ENCODE results near the gene CTNNA2. TPM values are rescaled to one million over a fixed set of nuclear protein-coding genes. Genes with fewer than 3 reads are reported as not detected.

CTNNA2 gene
- total RNA-seq, 1 donor from 2014 or later = not detected

- DNase-seq (ENCODE audit: extremely low read depth, low read depth, low spot score) = no peak
Observed at GRCh38 chr2:80244905-80245584, 732.2 kb downstream of the CTNNA2 start.

- no peak for DNase-seq (ENCODE audit: extremely low read depth, low read depth, low spot score)
Observed at GRCh38 chr2:80246534-80246933, 733.7 kb downstream of the CTNNA2 start.

DNA sequence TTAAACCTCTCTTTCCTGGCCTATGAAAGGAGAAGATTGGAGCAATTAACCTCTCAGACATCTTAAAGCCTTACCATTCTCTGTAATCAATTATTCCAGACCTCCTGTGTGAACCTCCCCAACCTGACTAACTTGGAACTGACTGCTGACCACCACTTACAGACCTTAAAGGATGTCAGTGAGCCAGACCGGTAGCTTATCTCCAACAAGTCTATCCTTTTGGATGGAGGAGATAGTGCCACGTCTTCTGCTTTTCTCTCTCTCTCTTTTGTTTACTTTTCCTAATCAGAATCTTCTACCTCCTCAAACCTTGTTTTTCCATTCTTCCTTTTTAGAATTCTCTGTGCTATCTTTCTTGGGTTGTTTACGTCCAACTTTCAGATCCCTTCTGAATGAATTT is 734.5 kb downstream of the CTNNA2 start:
- DNase-seq (ENCODE audit: extremely low read depth, low read depth, low spot score) = no peak

DNA sequence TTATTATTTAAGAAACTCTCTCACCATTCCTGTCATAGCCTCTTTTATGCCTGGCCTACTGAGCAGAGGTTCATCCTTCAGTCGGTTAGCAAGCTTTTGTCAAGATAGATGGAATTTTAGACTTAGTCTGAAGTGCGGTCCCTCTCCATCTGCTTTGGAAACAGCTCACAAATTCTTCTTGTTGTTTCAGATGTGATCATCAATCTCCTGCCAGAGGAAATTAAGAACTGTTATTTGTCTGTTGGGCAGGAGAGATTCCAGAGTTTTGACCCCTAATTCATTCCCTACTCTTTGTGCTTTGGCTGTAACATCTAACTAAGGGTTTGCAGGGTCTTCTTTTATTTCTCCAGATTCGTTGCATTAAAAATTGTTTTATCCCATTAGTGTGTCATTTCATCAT is 735.3 kb downstream of the CTNNA2 start:
- no peak for DNase-seq (ENCODE audit: extremely low read depth, low read depth, low spot score)

DNA sequence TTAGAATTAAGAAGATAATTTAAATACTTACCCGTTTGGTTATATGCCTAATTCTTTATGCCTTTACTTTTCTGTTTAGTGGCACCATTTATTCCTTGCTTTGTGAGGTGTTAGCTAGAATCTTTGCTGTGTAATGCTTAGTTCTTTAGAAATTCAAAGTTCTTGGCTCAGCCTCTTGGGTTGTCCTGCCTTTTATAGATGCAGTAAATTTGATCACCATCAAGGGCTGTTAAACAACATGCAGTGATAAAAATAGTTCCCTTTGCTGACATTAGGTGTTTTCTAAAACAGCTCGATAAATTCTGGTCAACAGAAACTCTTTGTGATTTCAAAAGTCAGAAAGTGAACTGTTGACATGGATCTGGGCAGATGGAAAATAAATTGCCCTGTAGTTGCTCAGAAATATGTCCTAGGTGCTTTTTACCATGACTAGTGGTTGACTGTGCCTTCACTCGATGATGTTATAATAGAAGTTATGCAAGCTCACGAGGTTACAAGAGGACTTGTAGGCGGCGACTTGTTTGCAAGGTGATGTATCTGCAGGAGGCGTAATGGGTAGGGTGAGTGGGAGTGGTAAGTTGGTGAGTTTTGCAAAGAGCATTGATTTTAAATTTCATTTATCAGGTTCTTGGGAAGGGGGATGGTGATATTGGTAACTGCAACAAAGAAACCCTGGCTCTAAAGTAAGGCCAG is 739.6 kb downstream of the CTNNA2 start:
- no peak for DNase-seq (ENCODE audit: extremely low read depth, low read depth, low spot score)

DNA sequence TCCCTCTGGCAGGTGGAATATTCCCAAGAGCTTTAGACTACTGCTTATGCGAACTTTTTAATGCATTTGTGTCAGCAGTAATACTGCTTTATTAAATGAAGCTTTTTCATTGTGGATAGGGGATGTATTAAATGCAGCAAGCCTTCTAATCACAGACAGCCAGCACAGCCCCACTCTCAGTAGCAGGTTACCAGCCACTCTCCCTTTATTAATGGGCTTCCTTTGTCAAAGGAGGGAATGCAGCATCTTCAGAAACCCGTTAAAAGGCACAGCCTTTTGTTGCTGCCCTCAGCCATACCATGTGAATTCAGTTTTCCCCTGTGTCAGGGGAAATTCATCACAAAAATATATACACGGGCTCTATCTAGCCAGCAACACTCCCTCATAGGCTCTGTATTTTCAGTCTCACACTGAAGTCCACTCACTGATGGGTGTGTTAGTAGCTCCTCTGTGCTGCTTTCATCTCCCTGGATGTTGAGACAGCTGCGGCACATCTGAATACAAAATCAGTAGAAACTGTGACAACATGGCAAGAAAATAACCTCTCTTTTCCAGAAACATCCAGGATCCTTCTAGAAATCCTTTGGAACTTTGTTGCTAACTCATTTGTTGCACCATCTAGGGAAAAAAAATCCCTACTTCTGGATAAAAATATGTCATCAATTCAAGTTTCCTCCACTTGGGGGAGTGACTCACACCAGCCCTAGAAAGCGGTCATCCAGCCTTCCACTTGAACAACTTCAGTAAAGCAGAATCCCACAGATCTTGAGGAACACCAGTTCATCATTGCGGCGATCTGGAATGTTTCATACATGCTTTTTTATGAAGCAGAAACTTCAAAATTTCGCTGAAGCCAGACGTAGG is 743.3 kb downstream of the CTNNA2 start:
- DNase-seq (ENCODE audit: extremely low read depth, low read depth, low spot score) = no peak

DNA sequence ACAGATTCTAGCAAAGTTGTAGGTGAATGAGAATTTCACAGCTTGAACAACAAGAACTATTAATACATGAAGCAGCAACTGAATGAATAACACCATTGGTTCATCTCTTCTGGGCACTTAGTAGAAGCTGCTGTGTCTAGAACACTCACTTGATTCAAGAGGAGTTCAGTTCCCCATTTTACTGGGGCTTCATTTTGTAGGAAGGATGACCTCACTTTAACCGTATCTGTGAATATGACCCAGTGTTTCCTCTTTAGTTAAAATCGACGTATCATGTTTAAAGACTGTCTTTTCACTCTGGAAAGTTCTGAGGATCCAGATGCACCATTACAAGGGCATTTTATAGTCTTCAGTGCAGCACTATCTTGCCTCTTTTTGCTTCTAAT is 743.9 kb downstream of the CTNNA2 start:
- no peak for DNase-seq (ENCODE audit: extremely low read depth, low read depth, low spot score)

- DNase-seq (ENCODE audit: extremely low read depth, low read depth, low spot score) = no peak
Observed at GRCh38 chr2:80257450-80257849, 744.6 kb downstream of the CTNNA2 start.

GRCh38 chr2:80258341-80258740 is 745.5 kb downstream of the CTNNA2 start:
- DNase-seq (ENCODE audit: extremely low read depth, low read depth, low spot score) = no peak

GRCh38 chr2:80258793-80259192 is 745.9 kb downstream of the CTNNA2 start:
- no peak for DNase-seq (ENCODE audit: extremely low read depth, low read depth, low spot score)

GRCh38 chr2:80259292-80259691 is 746.4 kb downstream of the CTNNA2 start:
- no peak for DNase-seq (ENCODE audit: extremely low read depth, low read depth, low spot score)

GRCh38 chr2:80266231-80266630 is 753.4 kb downstream of the CTNNA2 start:
- DNase-seq (ENCODE audit: extremely low read depth, low read depth, low spot score) = no peak

GRCh38 chr2:80269806-80270205 is 757.0 kb downstream of the CTNNA2 start:
- no peak for DNase-seq (ENCODE audit: extremely low read depth, low read depth, low spot score)

- no peak for DNase-seq (ENCODE audit: extremely low read depth, low read depth, low spot score)
Observed at GRCh38 chr2:80280598-80280997, 767.7 kb downstream of the CTNNA2 start.

GRCh38 chr2:80281049-80281448 is 768.2 kb downstream of the CTNNA2 start:
- no peak for DNase-seq (ENCODE audit: extremely low read depth, low read depth, low spot score)

GRCh38 chr2:80288576-80288975 is 775.7 kb downstream of the CTNNA2 start:
- no peak for DNase-seq (ENCODE audit: extremely low read depth, low read depth, low spot score)

GRCh38 chr2:80291656-80292055 is 778.8 kb downstream of the CTNNA2 start:
- no peak for DNase-seq (ENCODE audit: extremely low read depth, low read depth, low spot score)

- DNase-seq (ENCODE audit: extremely low read depth, low read depth, low spot score) = no peak
Observed at GRCh38 chr2:80292474-80292873, 779.6 kb downstream of the CTNNA2 start.

DNA sequence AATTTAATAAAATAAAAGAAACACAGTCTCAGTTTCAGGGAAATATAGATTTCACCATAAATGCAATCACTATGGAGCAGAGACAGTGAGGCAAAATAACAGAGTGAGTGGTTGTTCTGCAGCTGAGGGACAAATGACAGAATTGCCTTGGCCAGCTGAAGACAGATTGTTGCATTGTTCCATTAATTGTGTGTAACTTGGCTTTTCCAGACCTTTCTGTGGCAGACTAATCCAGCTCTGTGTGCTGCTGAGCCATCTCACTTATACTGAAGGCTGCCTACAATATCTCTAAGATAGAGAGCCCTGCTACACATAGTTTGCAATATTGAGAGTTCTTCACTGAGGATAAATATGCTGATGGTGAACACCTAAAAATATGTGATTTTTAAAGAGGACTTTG is 780.2 kb downstream of the CTNNA2 start:
- DNase-seq (ENCODE audit: extremely low read depth, low read depth, low spot score) = no peak

DNA sequence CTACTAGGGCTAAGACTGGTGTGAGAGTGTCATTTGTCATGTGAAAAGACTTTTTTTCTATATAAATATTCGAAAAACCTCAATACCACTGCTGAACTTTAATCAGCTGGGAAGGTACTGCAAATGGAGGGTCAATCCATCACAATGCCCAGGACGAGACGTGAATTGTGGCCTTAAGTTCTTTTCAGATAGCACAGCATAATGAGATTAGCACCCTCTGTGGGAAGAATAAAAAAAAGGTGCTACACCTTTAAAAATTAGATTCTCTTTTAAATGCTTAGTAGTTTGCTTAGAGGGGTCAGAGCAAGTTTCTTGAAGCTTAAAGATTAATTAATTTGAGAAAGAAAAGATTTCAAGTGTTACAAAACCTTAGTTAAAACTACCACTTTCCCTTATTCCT is 786.1 kb downstream of the CTNNA2 start:
- DNase-seq (ENCODE audit: extremely low read depth, low read depth, low spot score) = no peak

DNA sequence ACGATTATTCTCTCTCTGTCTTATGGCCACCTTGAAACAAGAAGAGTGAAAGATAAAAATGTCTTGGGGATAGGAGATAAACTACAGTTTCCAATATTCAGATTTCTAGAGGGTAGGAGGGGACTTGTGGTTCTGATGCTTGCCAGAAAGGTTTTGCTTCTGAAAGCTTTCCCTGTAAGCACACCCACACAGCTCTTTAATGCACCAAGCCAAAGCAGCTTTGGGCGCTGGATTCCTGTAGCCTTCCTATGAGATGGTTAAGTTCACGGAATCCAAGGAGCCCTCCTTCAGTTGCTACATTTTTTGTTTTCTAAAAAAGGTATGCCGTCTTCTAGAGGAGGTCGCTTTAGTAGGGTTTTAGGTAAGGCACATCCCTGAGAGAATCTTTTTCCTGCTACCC is 786.8 kb downstream of the CTNNA2 start:
- no peak for DNase-seq (ENCODE audit: extremely low read depth, low read depth, low spot score)

- DNase-seq (ENCODE audit: extremely low read depth, low read depth, low spot score) = no peak
Observed at GRCh38 chr2:80300346-80300745, 787.5 kb downstream of the CTNNA2 start.
